Esophagus squamous epithelium (tissue), 5 donors: ENCODE data around the gene FOXC1. TPM values are rescaled to one million over a fixed set of nuclear protein-coding genes. Genes with fewer than 3 reads are reported as not detected.

ENCODE experiments used
- DNase-seq: peaks from one replicate; lab custom pipeline; 2025; lab: John Stamatoyannopoulos, UW
- H3K27ac ChIP-seq, 4 donors: fragments of 200-600 bp; sonication (generic); one replicate each; pipeline ENCODE4 v1.5.1; 2016 to 2019; ENCODE audit warnings: mild to moderate bottlenecking in 1 of 4
- H3K27me3 ChIP-seq, 4 donors: fragments of 200-600 bp; sonication (generic); 1 replicate in 3 of 4; 2 replicates in 1 of 4; pipeline versions ENCODE4 v1.5.1 to v1.6.0; 2017 to 2021; ENCODE audit warnings: antibody characterized with exemption in 1 of 4
- H3K36me3 ChIP-seq, 3 donors: fragments of 200-600 bp; sonication (generic); one replicate each; pipeline ENCODE4 v1.5.1; 2016 to 2019
- H3K4me1 ChIP-seq, 3 donors: fragments of 200-600 bp; sonication (generic); one replicate each; pipeline ENCODE4 v1.5.1; 2017 to 2019
- H3K4me3 ChIP-seq, 4 donors: fragments of 200-600 bp; sonication (generic); 1 replicate in 3 of 4; 2 replicates in 1 of 4; pipeline ENCODE4 v1.5.1; 2016 to 2019; ENCODE audit warnings: mild to moderate bottlenecking in 2 of 4, moderate library complexity in 1 of 4
- H3K9me3 ChIP-seq, 3 donors: fragments of 200-600 bp; sonication (generic); one replicate each; pipeline ENCODE4 v1.5.1; 2016 to 2019
- CTCF ChIP-seq, 6 experiments: fragments of 450-650 bp in 4 of 6; fragments of 200-600 bp in 2 of 6; sonication (generic) in 2 of 6; IDR thresholded peaks; one replicate each; pipeline ENCODE4 v1.5.1; 2016 to 2019; ENCODE audit warnings: antibody characterized with exemption in 6 of 6, mild to moderate bottlenecking in 4 of 6, moderate library complexity in 4 of 6
- POLR2A ChIP-seq, 4 donors: fragments of 450-650 bp; IDR thresholded peaks; one replicate each; pipeline ENCODE4 v1.6.1; 2017; ENCODE audit warnings: antibody characterized with exemption in 4 of 4, mild to moderate bottlenecking in 4 of 4, moderate library complexity in 3 of 4
- WGBS, 2 donors: methylation state at CpG; one replicate each; pipeline ENCODE4 v1.1.5; 2018; 5-methylcytosine and 5-hydroxymethylcytosine counted together
- intact Hi-C: fragments of 100-400 bp; cut with DNase I; formaldehyde crosslinking; loops from one replicate; pipeline ENCODE4 v1.15.0; 2022
- total RNA-seq, 4 donors: library from RNA; depleted of rRNA; stranded (reverse); fragments of >200 nt; gene quantifications; one replicate each; pipeline ENCODE4 v1.1.0, GENCODE V29; 2016
- donor health status: DM: yes; HTN: yes; CAD: no.

FOXC1 gene
- total RNA-seq, 4 donors from 2014 or later, result 2.2 to 6.0 (median 3.4) TPM

DNA sequence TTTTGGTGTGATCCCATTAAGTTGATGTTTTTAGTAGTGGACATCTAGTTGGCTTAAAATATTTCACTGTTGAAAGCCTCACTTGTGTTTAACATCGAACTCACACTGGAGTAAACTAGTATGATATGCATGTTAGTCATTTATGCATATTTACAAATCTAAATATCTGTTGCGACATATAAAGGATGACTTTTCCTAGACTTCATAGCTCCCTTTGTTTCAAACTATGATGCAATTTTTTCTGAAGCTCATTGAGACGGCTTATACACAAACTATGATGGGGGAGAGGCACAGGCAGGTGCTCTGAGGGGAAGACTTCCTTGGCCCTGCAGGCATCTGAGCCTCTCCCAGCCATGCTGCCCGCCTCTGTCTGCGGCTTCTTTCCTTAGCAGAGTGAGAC, 11.8 kb upstream of the FOXC1 start:
- H3K4me1 ChIP-seq, result peaks cover 0 to 8% (median 7%) of the 10 kb centered on the region in 3 donors
- peaks cover 0 to 96% (median 1%) of the 10 kb centered on the region in 4 donors for H3K27me3 ChIP-seq
- no peak for TF ChIP-seq POLR2A (IDR thresholded peaks at IDR 0.05)
- TF ChIP-seq CTCF (IDR thresholded peaks at IDR 0.05), result no peak
- no peak overlapping the region for H3K27ac ChIP-seq
- DNase-seq, result no peak
- H3K36me3 ChIP-seq, result no peaks in the 10 kb centered on the region
- 34 to 68% methylated on average over 5 of the region's 5 CpGs for WGBS, 2 donors
- H3K9me3 ChIP-seq, result no peaks in the 10 kb centered on the region
- intact Hi-C loops, result loop anchor here (5.0 kb wide), 1 partner anchor 1154 kb away; the partner anchor contains the start of gene MYLK4
- H3K4me3 ChIP-seq, result no peak overlapping the region

DNA sequence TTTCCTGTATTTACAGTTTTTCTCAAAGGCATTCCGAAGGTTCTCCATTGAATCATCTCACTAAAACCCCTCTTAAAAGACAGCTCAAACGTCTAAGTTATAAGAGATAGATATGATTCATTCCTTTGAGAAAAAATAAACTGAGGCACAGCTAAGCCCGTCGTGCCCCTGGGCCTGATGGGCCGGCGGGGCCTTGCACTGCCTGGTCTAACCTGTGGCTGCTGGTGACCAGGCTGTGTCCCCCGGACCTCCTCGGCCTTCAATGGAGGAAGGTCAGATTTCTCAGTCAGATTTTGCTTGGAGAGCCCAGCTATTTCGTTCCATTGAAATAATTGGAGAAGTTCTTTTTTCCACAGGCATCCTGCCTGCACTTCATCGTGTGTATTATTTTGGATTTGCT, 11.3 kb upstream of the FOXC1 start:
- no peak overlapping the region for H3K4me3 ChIP-seq
- intact Hi-C loops, result loop anchor here (5.0 kb wide), 1 partner anchor 1154 kb away; the partner anchor contains the start of gene MYLK4
- H3K27me3 ChIP-seq, result peaks cover 0 to 96% (median 1%) of the 10 kb centered on the region in 4 donors

DNA sequence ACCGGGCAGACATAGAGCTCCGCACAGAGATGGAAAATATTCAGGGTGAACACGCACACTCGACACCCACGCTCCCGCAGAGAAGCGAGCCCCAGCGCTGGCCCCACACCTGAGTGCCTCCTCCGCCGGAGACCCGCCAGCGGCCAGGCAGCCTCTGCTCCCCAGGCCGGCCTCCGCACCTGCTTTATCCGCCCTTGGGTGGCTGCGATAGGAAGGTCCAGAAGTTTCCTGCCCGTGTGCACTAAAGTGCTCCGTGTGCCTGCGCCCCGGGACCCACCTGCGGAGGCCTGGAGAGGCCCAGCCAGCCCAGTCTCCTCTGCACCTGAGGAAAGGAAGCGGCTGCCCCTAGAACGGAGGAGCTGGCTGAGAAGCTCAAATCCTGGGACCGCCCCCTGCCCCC, 10.8 kb upstream of the FOXC1 start:
- Histone ChIP-seq H3K4me1 (peaks cover 0 to 12% (median 7%) of the 10 kb centered on the region in 3 donors), H3K27ac (no peak overlapping the region), H3K4me3 (no peak overlapping the region), H3K36me3 (no peaks in the 10 kb centered on the region), H3K9me3 (no peaks in the 10 kb centered on the region), H3K27me3 (peaks cover 0 to 96% (median 3%) of the 10 kb centered on the region in 4 donors)
- intact Hi-C loops, result loop anchor here (5.0 kb wide), 1 partner anchor 1153 kb away; the partner anchor contains the start of gene MYLK4
- WGBS, 2 donors, result 74 to 87% methylated on average over 6 to 16 of the region's 24 CpGs
- no peak for DNase-seq
- TF ChIP-seq POLR2A (IDR thresholded peaks at IDR 0.05) (no peak), CTCF (IDR thresholded peaks at IDR 0.05) (no peak)

More for the DNA sequence above, 11.3 kb upstream of the FOXC1 start:
- Histone ChIP-seq H3K27ac (no peak overlapping the region), H3K9me3 (no peaks in the 10 kb centered on the region), H3K36me3 (no peaks in the 10 kb centered on the region), H3K4me1 (peaks cover 0 to 8% (median 7%) of the 10 kb centered on the region in 3 donors)
- no peak for TF ChIP-seq CTCF (IDR thresholded peaks at IDR 0.05)
- no peak for TF ChIP-seq POLR2A (IDR thresholded peaks at IDR 0.05)
- WGBS, 2 donors, result 85 to 91% methylated on average over 5 to 10 of the region's 10 CpGs
- DNase-seq, result no peak

- Histone ChIP-seq H3K4me3 (no peak overlapping the region), H3K27ac (no peak overlapping the region), H3K4me1 (peaks cover 4 to 18% (median 11%) of the 10 kb centered on the region in 3 donors), H3K36me3 (no peaks in the 10 kb centered on the region), H3K9me3 (no peaks in the 10 kb centered on the region), H3K27me3 (peaks cover 0 to 96% (median 4%) of the 10 kb centered on the region in 4 donors)
- TF ChIP-seq POLR2A (IDR thresholded peaks at IDR 0.05), result no peak
- TF ChIP-seq CTCF (IDR thresholded peaks at IDR 0.05), result no peak
- WGBS, 2 donors, result 87 to 91% methylated on average over 8 to 9 of the region's 10 CpGs
- no peak for DNase-seq
- intact Hi-C loops, result loop anchor here (5.0 kb wide), 1 partner anchor 1153 kb away; the partner anchor contains the start of gene MYLK4
Observed at GRCh38 chr6:1599469-1599868, 10.2 kb upstream of the FOXC1 start.

DNA sequence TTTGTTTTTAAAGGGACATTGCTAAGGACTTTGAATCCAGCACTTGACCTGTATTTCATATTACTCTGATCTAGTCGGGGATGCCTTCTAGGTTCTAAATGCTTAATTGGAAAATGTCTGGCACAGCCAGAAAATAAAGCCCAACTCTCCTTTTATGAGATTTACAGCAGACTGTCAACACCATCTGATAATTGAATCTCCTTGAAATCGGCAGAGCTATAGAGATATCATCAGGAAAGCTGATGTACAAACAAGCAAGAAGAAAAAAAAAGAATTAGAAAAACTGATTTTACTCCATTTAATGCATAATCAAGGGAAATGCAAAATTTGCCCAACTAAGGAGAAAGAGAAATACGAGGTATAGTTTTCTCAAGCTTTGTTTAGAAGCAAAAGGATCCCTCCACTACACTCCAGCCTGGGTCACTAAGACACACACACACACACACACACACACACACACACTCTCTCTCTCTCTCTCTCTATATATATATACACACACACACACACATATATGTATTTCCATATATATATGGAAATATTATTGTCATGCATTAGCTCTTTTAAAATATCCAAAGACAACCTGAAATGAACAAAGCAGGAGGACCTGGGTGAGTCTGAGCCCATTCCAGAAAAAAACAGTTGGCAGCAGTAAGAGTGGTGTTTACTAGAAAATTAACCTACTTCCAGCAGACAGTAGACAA, 9.5 kb upstream of the FOXC1 start:
- H3K27me3 ChIP-seq, result peaks cover 4 to 96% (median 6%) of the 10 kb centered on the region in 4 donors
- intact Hi-C loops, result loop anchor here (5.0 to 10.0 kb wide), 5 partner anchors 515 to 1037 kb away; no protein-coding TSS in a partner anchor
- 63 to 71% methylated on average over 3 of the region's 3 CpGs for WGBS, 2 donors
- H3K4me3 ChIP-seq, result no peak overlapping the region
- H3K36me3 ChIP-seq, result no peaks in the 10 kb centered on the region
- no peaks in the 10 kb centered on the region for H3K9me3 ChIP-seq
- H3K27ac ChIP-seq, result no peak overlapping the region
- DNase-seq, result no peak
- peaks cover 12 to 25% (median 19%) of the 10 kb centered on the region in 3 donors for H3K4me1 ChIP-seq
- no peak for TF ChIP-seq POLR2A (IDR thresholded peaks at IDR 0.05)
- TF ChIP-seq CTCF (IDR thresholded peaks at IDR 0.05), result no peak
